Lung microvascular endothelial cell (primary cell): ENCODE data around the gene COL18A1. TPM values are rescaled to one million over a fixed set of nuclear protein-coding genes. Genes with fewer than 3 reads are reported as not detected.

Experiments
- DNase-seq, 2 donors: peaks; one replicate each; pipeline versions ENCODE4 v3.0.0 to v3.0.0-alpha.2; 2010; ENCODE audit warnings: low read depth in 2 of 2
- total RNA-seq: library from RNA; depleted of rRNA; stranded (reverse); fragments of >200 nt; gene quantifications from 2 replicates; pipeline ENCODE4 v1.2.1, GENCODE V29; 2014

The COL18A1 gene
- total RNA-seq, 1 donor from 2014 or later = 139 TPM

DNA sequence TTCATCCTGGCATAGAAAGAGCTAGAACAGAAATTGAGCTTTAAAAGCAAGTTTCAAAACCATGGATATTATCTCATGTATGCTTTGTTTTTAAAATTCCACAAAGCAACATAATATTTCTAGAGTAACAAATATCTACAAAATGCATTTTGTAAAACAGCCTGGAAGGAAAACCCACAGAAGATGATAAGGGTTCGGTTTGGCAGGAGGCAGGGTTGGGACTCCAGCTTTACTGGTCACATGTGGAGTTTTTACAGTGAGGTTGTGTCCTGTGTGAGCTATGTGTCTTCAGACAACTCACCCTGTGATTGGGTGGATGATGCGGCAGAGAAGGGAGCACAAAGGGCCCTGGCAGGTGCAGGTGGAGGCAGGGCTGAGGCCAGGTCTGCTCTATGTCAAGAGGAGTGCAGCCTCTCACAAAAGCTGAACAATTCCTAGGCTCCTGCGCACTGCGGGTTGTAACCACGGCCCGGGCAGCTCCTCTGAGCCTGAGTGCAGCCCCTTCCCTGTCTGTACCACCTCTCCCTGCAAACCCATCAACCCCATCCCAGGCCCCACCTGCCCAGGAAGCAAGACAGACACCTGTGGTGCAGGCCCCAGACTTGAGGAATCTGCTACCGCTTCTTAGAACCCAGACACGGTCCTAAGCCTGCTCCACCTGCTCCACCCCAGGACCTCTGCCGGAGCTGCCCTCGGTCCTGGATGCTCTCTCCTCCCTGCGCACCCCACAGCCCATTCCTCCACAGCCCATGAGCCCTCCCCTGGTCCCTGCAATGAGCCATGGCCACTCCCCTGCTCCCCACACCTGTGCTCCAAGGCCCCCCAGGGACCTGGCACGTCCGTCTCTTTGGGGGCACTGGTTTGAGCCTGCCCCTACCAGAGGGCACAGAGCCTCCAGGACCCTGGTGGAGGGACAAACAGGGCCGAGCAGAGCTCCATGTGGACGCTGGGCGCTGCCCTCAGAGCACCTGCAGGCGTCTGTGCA, 2.8 kb upstream of the COL18A1 start:
- DNase-seq = no peak

DNA sequence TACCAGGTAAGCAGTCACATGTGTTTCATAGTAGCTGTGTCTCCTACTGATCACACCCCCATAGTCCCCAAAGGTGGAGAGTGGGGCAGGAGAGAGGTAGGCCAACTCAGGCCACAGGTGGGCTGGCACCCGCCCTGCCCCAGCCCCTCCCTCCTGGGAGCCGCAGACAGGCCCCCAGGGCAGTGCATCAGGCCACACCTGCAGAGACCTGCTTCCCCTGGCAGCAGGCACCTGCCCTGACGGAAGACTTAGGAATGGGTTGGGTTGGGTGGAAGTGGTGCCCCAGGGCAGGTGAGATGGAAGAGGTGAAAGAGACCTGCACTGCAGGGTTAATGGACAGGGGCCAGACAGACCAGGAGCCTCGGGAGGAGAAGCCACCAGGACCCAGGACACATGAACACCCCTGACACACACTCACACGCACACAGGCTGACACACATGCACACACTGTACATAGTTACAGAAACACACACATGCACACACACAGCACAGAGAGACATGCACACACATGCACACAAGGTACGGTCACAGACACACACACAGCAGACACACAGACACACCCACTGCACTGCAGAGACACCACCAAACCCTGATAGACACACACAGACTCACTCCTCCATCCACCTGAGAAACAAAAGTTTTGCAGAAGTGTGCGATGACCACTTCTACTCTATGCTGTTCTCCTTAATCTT, 1.7 kb upstream of the COL18A1 start:
- no peak for DNase-seq

GRCh38 chr21:45403825-45404729, 888 bp upstream of the COL18A1 start:
- peak; percentile 41 to 49 for DNase-seq

DNA sequence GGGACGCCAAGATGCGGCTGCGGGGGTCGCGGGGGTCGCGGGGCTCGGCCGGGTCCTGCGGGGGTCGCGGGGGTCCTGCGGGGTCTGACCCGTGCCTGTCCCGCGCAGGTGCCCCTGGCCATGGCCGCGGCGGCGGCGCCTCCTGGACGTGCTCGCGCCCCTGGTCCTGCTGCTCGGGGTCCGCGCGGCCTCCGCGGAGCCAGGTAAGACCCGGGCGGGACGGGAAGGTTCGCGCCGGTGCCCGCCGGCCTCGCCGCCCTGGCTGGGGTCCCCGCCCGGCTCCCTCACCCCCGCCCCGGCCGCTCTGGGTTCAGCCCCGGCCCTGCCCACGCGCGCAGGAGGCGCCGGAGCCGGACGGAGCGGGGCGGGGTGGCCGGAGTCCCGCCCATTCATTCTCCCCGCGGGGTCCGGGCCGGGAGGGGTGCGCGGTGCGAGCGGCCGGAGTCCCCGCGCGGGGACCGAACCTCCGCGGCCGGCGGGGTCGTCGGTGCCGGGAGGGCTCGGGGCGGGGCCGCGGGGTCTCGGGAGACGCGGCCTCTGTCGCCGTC, 380 bp downstream of the COL18A1 start:
- DNase-seq = peak; percentile 64 to 78

- peak; percentile 76 to 79 for DNase-seq
These were observed 1.1 kb downstream of the COL18A1 start for GRCh38 chr21:45405819-45406762.

GRCh38 chr21:45406801-45407628, 2.0 kb downstream of the COL18A1 start:
- DNase-seq = peak in 1 of 2 donors; percentile 31

DNA sequence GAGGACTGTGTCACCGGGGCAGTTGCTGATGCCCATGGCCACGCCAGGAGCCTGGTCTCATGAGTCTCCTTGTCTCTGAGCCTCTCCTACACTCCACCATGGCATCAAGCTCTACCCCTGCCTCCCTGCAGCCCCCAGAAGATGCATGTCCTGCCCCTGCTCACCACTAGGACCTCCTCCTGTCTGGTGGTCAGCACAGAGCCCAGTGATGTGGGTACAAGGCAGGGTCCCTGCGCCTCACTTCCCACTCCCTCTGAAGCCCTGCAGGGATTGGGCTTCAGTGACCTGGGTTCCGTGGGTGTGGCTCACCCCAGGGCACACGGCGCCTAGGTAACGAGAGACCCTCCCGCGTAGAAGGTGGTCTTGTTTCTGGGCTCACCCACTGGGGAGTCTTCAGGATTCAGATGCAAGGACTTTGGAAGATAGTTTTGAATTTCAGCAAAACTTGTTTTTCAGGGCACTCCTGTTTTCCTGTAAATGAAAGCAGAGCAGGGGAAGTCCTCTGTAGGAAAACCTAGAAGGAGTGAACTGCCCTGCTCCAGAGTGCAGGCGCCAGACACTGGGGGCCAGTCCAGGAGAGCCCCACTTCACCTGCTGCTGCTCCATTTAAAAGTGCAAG, 2.8 kb downstream of the COL18A1 start:
- no peak for DNase-seq

DNA sequence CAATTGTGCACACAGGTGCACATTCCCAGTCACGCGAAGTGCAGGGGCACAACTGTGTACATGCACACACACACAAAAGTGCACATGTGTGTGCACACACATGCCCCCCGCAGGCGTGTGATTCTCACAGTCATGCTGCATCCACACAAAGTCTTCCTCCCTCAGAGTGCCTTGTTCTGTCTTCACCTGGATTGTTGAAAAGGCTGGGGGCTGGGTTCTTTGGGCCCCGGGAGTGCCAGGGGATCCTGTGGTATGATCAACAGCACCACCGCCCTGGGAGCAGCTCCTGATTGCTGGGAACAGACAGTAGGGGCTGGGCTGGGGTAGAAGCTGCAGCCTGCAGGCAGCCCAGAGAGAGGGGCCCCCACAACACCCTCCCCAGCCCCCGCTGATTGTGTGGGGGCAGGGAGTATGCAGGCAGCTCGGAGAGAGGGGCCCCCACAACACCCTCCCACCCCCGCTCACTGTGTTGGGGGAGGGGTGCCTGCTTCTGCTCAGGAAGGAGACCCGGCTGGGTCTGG, 3.4 kb downstream of the COL18A1 start:
- no peak for DNase-seq

GRCh38 chr21:45408801-45409261, 3.9 kb downstream of the COL18A1 start:
- no peak for DNase-seq

GRCh38 chr21:45409466-45410150, 4.6 kb downstream of the COL18A1 start:
- DNase-seq = no peak

DNA sequence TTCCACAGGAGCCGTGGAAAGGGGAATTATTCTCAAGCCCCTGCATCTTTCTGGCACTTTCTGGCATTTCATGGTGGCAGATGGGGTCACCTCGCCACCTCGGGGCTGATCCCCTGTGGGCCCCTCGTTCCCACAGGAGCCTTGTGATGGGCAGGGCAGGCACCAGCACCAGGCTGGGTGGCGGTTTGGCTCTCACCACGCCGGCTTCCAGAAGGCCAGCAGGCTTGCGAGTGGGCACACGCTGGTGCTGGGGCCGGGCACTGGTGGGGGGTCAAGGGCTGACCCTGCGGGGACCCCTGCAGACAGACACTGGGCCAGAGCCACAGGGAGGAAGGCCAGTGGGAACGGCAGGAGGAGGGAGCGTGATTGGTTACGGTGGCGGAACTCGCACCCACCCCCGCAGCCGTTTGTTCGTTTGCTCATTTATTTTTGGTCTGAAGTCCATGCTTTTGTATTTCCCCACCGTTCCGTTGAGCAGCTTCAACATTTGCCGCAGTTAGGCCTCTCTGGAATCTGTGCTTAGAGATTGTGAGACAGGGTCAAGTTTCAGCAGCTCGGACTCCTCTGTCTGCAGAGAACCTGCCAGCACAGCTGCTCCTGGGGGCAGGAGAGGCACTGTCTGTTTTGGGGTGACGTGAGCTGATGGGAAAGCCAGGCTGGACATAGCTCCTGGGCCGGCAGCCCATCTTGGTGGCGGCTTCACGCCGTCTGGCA, 5.3 kb downstream of the COL18A1 start:
- DNase-seq = no peak

- no peak for DNase-seq
These were observed 6.2 kb downstream of the COL18A1 start for GRCh38 chr21:45410865-45411809.

DNA sequence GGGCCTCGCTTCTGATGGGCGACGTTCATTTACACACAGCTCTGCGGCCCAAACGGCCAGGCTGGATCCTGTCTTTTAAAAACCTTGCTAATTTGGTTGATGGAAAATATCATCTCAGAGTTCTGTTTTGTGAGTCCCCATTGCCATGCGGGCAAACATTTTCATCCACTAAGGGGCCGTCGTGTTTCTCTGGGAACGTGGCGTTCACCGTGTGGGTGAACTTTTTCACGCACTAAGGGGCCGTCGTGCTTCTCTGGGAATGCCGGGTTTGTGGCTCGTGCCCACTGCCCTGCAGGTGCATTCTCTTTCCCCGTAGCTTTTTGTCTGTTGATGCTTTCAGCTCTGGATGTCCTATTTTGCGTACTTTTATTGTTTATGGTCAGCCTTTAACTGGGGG, 6.8 kb downstream of the COL18A1 start:
- no peak for DNase-seq

- no peak for DNase-seq
These were observed 7.5 kb downstream of the COL18A1 start for GRCh38 chr21:45412491-45412890.

DNA sequence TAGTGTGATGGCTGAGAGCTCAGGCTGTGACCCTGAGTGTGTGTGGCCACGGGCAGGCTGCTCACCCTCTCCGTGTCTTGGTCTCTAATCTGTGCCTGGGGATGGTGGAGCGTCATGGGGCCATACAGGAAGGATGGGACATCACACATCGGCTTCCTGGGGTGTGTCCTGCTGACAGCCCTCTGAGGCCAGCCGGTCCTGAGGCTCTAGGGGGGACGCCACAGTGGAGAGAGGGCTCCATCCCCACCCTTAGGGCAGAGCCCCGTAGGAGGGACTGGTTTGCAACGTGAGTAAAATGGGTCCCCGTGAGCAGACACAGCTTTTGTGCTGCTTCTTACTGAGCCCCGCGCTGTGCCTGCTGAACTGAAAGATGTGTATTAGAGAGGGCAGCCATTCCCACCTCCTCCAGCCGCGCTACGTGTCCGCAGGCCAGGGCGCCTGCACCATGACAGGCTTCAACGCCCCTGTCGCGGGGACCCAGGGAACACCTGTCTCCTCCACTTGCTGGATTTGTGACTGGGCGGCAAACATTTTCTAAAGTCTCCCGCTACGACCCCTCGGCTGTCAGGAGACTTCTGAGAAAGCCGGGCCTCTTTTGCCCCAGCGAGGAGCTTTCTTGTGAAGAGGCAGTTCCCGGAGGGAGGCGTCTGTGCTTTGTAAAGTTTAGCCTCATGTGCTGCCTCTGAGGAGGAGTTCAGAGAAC, 8.1 kb downstream of the COL18A1 start:
- peak; percentile 41 to 79 for DNase-seq
